HG03139 (cell line): ENCODE measurements around the gene MYNN.

Experiments used
- ATAC-seq: cut with Tn5 transposase; IDR thresholded peaks from one replicate; pipeline ENCODE4 v1.9.1; 2021; ENCODE audit not compliant: unreplicated experiment

The MYNN gene

GRCh38 chr3:169822983-169823382 is 49.8 kb downstream of the MYNN start:
- no peak for ATAC-seq

DNA sequence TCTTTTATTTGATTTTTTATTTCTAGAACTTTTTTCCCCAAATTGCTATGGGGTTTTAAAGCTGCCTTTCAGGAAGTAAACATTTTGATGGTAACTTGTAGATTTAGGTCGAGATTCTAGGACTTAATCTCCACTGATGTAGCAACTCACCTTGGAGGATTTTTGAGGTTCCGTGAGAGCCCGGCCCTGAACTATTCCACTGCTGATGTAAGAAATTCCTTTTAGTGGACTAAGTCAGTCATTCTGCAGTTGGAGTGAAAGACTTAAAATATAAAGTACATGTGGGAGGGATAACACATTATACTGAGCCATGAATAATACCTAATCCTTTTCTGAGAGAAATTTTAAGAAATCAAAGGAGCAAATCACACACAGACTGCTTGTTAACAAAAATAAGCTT is 52.1 kb downstream of the MYNN start:
- no peak for ATAC-seq

GRCh38 chr3:169827712-169828111 is 54.5 kb downstream of the MYNN start:
- no peak for ATAC-seq

DNA sequence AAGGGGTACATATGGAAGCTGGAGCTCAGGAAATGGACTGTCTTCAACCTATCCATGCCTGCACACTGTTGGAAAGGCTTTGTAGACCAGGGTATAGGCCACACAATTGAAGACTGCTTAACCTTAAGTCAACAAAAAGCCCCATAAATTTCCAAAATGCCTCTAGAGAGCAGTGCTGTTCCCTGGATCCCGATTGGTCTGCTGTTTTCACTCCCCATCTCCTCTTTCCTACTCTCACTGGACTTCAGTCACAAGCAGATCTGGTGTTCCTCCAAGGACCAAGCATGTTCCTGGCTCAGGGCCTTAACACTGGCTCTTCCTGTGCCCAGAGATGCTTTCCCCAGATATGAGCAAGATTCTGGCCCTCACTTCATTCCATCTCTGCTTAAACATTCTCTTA is 62.3 kb downstream of the MYNN start:
- ATAC-seq, result no peak

DNA sequence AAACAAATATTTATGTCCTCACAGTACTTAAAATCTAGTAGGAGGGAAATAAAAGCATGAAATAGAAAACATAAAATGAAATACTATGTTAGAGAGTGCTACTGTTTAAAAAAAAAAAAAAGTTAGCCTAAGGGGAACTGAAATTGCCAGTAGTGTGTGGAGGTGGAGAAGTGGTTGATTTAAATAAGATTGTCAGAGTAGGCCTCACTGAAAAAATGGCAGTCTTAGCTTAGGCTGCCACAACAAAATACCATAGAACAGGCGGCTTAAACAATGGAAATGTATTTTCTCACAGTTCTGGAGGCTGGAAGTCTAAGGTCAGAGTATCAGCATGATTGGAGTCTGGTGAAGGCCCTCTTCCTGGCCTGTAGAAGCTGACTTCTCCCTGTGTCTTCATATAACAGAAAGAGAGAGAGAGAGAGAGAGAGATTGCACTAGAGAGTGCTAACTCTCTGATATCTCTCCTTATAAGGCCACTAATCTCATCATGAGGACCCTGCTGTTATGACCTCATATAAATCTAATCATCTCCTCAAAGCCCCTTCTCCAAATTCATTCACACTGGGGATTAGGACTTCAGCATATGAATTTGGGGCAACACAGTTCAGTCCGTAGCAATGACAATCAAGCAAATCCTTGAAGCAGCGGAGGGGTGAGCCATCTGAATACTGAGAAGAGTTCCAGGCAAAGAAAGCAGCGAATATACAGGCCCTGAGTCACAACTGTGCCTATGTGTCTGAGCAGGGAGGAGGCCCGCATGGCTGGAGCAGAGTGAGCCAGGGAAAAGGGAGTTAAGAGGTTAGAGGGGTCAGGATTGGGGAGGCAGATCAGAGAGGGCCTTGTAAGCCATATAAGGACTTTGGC is 63.1 kb downstream of the MYNN start:
- peak; percentile 88 for ATAC-seq

GRCh38 chr3:169836942-169837275 is 63.7 kb downstream of the MYNN start:
- ATAC-seq, result no peak

DNA sequence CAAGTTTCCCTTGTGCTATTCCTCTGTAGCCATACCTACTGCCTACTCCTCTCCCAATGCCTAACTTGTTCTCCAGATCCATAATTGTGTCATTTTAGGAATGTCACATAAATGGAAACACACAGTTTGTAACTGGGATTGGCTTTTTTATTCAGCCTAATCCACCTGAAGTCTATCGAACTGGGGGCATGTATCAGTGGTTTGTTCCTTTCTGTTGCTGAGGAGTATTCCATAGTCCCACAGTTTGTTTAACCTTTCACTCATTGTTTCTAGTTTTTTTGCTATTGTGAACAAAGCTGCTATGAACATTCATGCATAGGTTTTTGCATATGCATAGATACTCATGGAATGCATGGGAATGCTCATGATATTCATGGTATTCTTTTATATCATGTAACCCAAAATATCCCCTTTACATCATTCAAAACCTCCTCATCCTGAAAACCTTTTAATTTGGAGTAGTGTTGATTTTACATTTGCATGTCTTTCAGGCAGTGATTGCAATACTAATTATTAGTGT is 65.4 kb downstream of the MYNN start:
- ATAC-seq, result no peak
